Bronchial epithelial cell (primary cell): ENCODE data around the gene NYNRIN. TPM values are rescaled to one million over a fixed set of nuclear protein-coding genes. Genes with fewer than 3 reads are reported as not detected.

ENCODE experiments used
- DNase-seq: peaks from one replicate; pipeline ENCODE4 v3.0.0-alpha.2; 2010; ENCODE audit warnings: low read depth
- FAIRE-seq: peaks from 2 replicates; lab custom pipeline; 2011; peaks lifted over from hg19 to GRCh38; lab: Jason Lieb, UNC
- H3K27me3 ChIP-seq: 2 replicates; pipeline ENCODE4 v1.5.1; 2011; ENCODE audit warnings: low read length; ENCODE audit not compliant: control insufficient read depth, insufficient read depth
- H3K36me3 ChIP-seq: 2 replicates; pipeline ENCODE4 v1.5.1; 2011; ENCODE audit warnings: low read length; ENCODE audit not compliant: control insufficient read depth, insufficient read depth
- H3K4me3 ChIP-seq: 2 replicates; pipeline ENCODE4 v1.5.1; 2011; ENCODE audit warnings: mild to moderate bottlenecking, low read depth, low read length, control low read depth
- CTCF ChIP-seq: IDR thresholded peaks from 2 replicates; pipeline ENCODE4 v1.5.1; 2011; ENCODE audit warnings: mild to moderate bottlenecking, moderate library complexity, low read length, control low read depth, inconsistent platforms; ENCODE audit not compliant: insufficient read depth, severe bottlenecking
- total RNA-seq: library from RNA; depleted of rRNA; stranded (reverse); fragments of >200 nt; gene quantifications from 2 replicates; pipeline ENCODE4 v1.2.1, GENCODE V29; 2014

NYNRIN gene
- total RNA-seq, 1 donor from 2014 or later = 2.6 TPM

GRCh38 chr14:24379907-24380730 lies 18.7 kb upstream of the NYNRIN start:
- DNase-seq (no peak), FAIRE-seq (no peak)
- TF ChIP-seq CTCF = no peak
- no peaks in the 10 kb centered on the region for H3K36me3 ChIP-seq
- H3K27me3 ChIP-seq = no peaks in the 10 kb centered on the region
- H3K4me3 ChIP-seq = no peak overlapping the region

- no peak for DNase-seq
- FAIRE-seq = no peak
- TF ChIP-seq CTCF = no peak
- no peaks in the 10 kb centered on the region for H3K36me3 ChIP-seq
- H3K4me3 ChIP-seq = no peak overlapping the region
- no peaks in the 10 kb centered on the region for H3K27me3 ChIP-seq
These were observed 17.3 kb upstream of the NYNRIN start for GRCh38 chr14:24381363-24382063.

- no peak for TF ChIP-seq CTCF
- FAIRE-seq (no peak), DNase-seq (no peak)
- no peak overlapping the region for H3K4me3 ChIP-seq
- no peaks in the 10 kb centered on the region for H3K27me3 ChIP-seq
- no peaks in the 10 kb centered on the region for H3K36me3 ChIP-seq
These were observed 16.8 kb upstream of the NYNRIN start for GRCh38 chr14:24382064-24382371.

- H3K27me3 ChIP-seq = no peaks in the 10 kb centered on the region
- no peak for TF ChIP-seq CTCF
- no peak overlapping the region for H3K4me3 ChIP-seq
- no peak for FAIRE-seq
- DNase-seq = no peak
- H3K36me3 ChIP-seq = no peaks in the 10 kb centered on the region
These were observed 14.6 kb upstream of the NYNRIN start for GRCh38 chr14:24384169-24384568.

- FAIRE-seq (no peak), DNase-seq (no peak)
- Histone ChIP-seq H3K4me3 (no peak overlapping the region), H3K27me3 (no peaks in the 10 kb centered on the region), H3K36me3 (no peaks in the 10 kb centered on the region)
- TF ChIP-seq CTCF = no peak
These were observed 13.3 kb upstream of the NYNRIN start for GRCh38 chr14:24385524-24385923.
